ENCODE data around the gene KCNK16. TPM values are rescaled to one million over a fixed set of nuclear protein-coding genes. Genes with fewer than 3 reads are reported as not detected.

Gene KCNK16
- total and polyA plus RNA-seq, 11 donors, result not detected

DNA sequence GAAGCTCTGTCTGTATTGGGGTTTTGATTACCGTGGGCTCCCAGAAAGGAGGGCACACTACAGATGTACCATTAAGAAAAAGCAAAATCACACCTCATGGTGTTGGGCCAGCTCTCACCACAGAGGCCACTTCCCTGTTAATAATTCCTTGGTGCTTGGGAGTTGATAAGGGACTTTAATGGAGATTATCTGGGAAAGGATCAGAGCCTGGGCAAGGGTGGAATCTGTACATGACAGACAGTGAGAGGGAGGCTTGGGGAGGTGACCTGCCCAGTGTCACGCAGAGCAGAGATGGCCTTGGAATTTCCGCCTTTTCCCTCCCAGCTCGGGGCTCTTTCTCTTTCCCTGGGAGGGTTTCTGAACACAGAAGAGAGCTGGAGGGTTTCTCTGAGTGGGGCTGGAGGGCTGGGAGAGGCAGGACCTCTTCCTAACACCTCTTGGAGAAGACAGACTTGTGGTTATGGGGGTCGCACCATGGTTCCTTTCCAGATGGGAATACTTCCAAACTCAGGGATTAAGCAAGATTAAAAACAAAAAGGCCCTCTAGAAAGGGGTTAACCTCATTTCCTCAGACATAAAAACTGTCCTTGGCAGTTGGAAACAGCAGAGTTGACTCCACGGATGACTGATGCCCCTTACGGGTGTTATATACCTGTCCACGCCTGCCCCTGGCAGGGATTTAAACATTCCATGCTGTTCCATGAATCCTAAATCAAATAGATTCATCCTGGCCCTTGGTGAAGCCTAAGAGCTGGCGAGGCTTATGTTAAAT, 16.8 kb upstream of the KCNK16 start:
- H3K4me3 ChIP-seq, result no peak overlapping the region
- peaks cover 0 to 36% (median 17%) of the 10 kb centered on the region in 12 donors for H3K4me1 ChIP-seq
- DNase-seq, result no peak
- H3K27me3 ChIP-seq, result peaks cover 0 to 5% (median 0%) of the 10 kb centered on the region in 9 donors
- no peak for ATAC-seq
- H3K27ac ChIP-seq, result peak overlapping the region in 1 of 12 donors; percentile 19
- H3K9me3 ChIP-seq, result no peaks in the 10 kb centered on the region
- 52 to 58% (median 58%) methylated on average over 9 of the region's 9 CpGs for WGBS, 4 donors
- intact Hi-C loops (cut with DNase I), result no loop called here
- TF ChIP-seq, protein P1, sequence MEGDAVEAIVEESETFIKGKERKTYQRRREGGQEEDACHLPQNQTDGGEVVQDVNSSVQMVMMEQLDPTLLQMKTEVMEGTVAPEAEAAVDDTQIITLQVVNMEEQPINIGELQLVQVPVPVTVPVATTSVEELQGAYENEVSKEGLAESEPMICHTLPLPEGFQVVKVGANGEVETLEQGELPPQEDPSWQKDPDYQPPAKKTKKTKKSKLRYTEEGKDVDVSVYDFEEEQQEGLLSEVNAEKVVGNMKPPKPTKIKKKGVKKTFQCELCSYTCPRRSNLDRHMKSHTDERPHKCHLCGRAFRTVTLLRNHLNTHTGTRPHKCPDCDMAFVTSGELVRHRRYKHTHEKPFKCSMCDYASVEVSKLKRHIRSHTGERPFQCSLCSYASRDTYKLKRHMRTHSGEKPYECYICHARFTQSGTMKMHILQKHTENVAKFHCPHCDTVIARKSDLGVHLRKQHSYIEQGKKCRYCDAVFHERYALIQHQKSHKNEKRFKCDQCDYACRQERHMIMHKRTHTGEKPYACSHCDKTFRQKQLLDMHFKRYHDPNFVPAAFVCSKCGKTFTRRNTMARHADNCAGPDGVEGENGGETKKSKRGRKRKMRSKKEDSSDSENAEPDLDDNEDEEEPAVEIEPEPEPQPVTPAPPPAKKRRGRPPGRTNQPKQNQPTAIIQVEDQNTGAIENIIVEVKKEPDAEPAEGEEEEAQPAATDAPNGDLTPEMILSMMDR (IDR thresholded peaks at IDR 0.05), result no peak
- TF ChIP-seq POLR2A (IDR thresholded peaks at IDR 0.05), result no peak
- no peaks in the 10 kb centered on the region for H3K36me3 ChIP-seq

GRCh38 chr6:39338397-39338796, 15.9 kb upstream of the KCNK16 start:
- Histone ChIP-seq H3K4me1 (peaks cover 0 to 36% (median 16%) of the 10 kb centered on the region in 12 donors), H3K9me3 (no peaks in the 10 kb centered on the region), H3K27me3 (peaks cover 0 to 5% (median 0%) of the 10 kb centered on the region in 9 donors), H3K36me3 (no peaks in the 10 kb centered on the region), H3K27ac (no peak overlapping the region), H3K4me3 (no peak overlapping the region)
- ATAC-seq (no peak), DNase-seq (peak in 1 of 5 donors; percentile 7)
- WGBS, 4 donors, result 72 to 81% (median 74%) methylated on average over 5 of the region's 5 CpGs
- intact Hi-C loops (cut with DNase I), result no loop called here
- TF ChIP-seq, protein P1 (IDR thresholded peaks at IDR 0.05), result no peak
- no peak for TF ChIP-seq POLR2A (IDR thresholded peaks at IDR 0.05)

DNA sequence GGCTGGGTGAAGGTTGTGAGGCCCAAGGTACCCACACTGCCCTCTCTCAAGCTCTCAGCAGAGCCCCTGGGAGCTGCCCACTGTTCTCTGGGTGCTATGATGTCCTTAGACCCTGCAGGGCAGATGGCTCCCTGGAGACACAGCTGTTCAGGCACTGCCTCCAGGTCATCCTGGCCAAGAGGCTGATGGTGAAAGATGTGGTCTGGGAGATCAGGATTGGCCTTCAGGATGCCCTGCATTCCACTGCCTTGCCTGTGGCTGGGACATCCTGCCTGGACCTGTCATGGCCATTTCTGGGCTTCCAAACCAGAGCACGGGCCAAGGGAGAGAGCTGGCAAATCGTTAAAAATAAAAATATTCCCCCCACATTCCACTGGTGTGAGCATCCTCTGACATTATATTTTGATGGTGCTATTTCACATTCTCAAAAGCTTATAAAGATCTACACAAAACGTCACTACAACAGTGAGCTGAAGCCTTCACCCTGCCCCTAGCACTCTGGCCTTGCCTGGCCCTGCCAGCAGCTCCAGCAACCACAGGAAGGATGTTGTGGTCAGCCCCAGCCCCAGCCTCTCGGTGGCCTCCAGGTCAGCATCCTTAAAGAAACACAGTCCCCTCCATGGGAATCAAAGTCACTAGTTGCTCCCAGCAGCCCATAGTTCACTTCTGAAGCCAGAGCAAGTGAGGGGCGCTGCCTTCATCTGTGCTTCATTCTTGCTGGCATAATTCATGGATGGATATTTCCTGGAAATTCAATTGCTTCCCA, 13.5 kb upstream of the KCNK16 start:
- intact Hi-C loops (cut with DNase I), result no loop called here
- Histone ChIP-seq H3K4me3 (no peak overlapping the region), H3K36me3 (no peaks in the 10 kb centered on the region), H3K27ac (no peak overlapping the region), H3K9me3 (no peaks in the 10 kb centered on the region), H3K27me3 (peaks cover 0 to 5% (median 0%) of the 10 kb centered on the region in 9 donors), H3K4me1 (peaks cover 0 to 31% (median 13%) of the 10 kb centered on the region in 12 donors)
- ATAC-seq, result peak in 1 of 4 donors; percentile 69
- no peak for TF ChIP-seq POLR2A (IDR thresholded peaks at IDR 0.05)
- 46 to 63% (median 47%) methylated on average over 5 of the region's 5 CpGs for WGBS, 4 donors
- DNase-seq, result peak in 2 of 5 donors; percentile 36 to 46

- Histone ChIP-seq H3K27me3 (peaks cover 0 to 5% (median 0%) of the 10 kb centered on the region in 9 donors), H3K36me3 (no peaks in the 10 kb centered on the region), H3K4me1 (peaks cover 0 to 13% (median 0%) of the 10 kb centered on the region in 12 donors), H3K27ac (no peak overlapping the region), H3K4me3 (no peak overlapping the region), H3K9me3 (no peaks in the 10 kb centered on the region)
- 66 to 77% (median 73%) methylated on average over 7 of the region's 7 CpGs for WGBS, 4 donors
- ATAC-seq, result no peak
- DNase-seq, result peak in 1 of 5 donors; percentile 8
- TF ChIP-seq POLR2A (IDR thresholded peaks at IDR 0.05), result no peak
- TF ChIP-seq, protein P1 (IDR thresholded peaks at IDR 0.05), result no peak
- intact Hi-C loops (cut with DNase I), result no loop called here
Measured at GRCh38 chr6:39333644-39334438, 11.3 kb upstream of the KCNK16 start.

Data from heart left ventricle (tissue), 16 donors.